Gastrocnemius medialis (tissue), 4 donors: ENCODE results near the gene PTTG1IP. TPM values are rescaled to one million over a fixed set of nuclear protein-coding genes. Genes with fewer than 3 reads are reported as not detected.

Experiments
- ATAC-seq, 2 donors: fragments of 150-250 bp; one replicate each; pipeline ENCODE4 v1.9.1; 2016
- DNase-seq, 2 donors: peaks; one replicate each; pipeline ENCODE4 v3.0.0-alpha.2; 2019
- H3K27ac ChIP-seq, 4 donors: fragments of 200-600 bp; sonication (generic); 1 replicate in 1 of 4; 2 replicates in 3 of 4; pipeline ENCODE4 v1.5.1; 2016 to 2018; ENCODE audit warnings: mild to moderate bottlenecking in 2 of 4, moderate library complexity in 1 of 4
- H3K27me3 ChIP-seq, 3 donors: fragments of 200-600 bp; sonication (generic) in 2 of 3; 1 replicate in 1 of 3; 2 replicates in 2 of 3; pipeline versions ENCODE4 v1.5.1 to v1.6.0; 2016 to 2019; ENCODE audit warnings: mild to moderate bottlenecking in 1 of 3, moderate library complexity in 1 of 3
- H3K36me3 ChIP-seq, 2 donors: fragments of 200-600 bp; sonication (generic) in 1 of 2; one replicate each; pipeline ENCODE4 v1.5.1; 2017 to 2018
- H3K4me1 ChIP-seq, 2 donors: fragments of 200-600 bp; sonication (generic) in 1 of 2; one replicate each; pipeline ENCODE4 v1.5.1; 2016 to 2017; ENCODE audit warnings: mild to moderate bottlenecking in 2 of 2
- H3K4me3 ChIP-seq, 4 donors: fragments of 200-600 bp; sonication (generic) in 3 of 4; 1 replicate in 1 of 4; 2 replicates in 3 of 4; pipeline ENCODE4 v1.5.1; 2016 to 2019; ENCODE audit warnings: mild to moderate bottlenecking in 2 of 4
- H3K9me3 ChIP-seq, 3 donors: fragments of 200-600 bp; sonication (generic) in 2 of 3; 1 replicate in 1 of 3; 2 replicates in 2 of 3; pipeline ENCODE4 v1.5.1; 2016 to 2019
- POLR2A ChIP-seq, 2 donors: fragments of 450-650 bp; IDR thresholded peaks; one replicate each; pipeline ENCODE4 v1.6.1; 2017; ENCODE audit warnings: antibody characterized with exemption in 2 of 2, mild to moderate bottlenecking in 2 of 2, moderate library complexity in 2 of 2
- in situ Hi-C, 4 donors: fragments of 200-750 bp; cut with MboI; loops; one replicate each; pipeline versions ENCODE4 v1.15.0 to v1.8.0; 2017; ENCODE audit warnings: low sequenced_read_pairs in 4 of 4
- intact Hi-C: fragments of 100-400 bp; cut with DNase I; formaldehyde crosslinking; loops from one replicate; pipeline ENCODE4 v1.15.1; 2023; ENCODE audit warnings: low total_unique reads
- total RNA-seq, 4 donors: library from RNA; depleted of rRNA; stranded (reverse); fragments of >200 nt; gene quantifications; one replicate each; pipeline versions ENCODE4 v1.1.0 to v1.2.3, GENCODE V29; 2016
- TF ChIP-seq, protein P1 (sequence below), 5 experiments: fragments of 450-650 bp in 3 of 5; fragments of 200-600 bp in 2 of 5; sonication (generic) in 2 of 5; IDR thresholded peaks in 4 of 5; conservative IDR thresholded peaks in 1 of 5; 1 replicate in 4 of 5; 2 replicates in 1 of 5; pipeline ENCODE4 v1.5.1; 2016 to 2019; ENCODE audit warnings: antibody characterized with exemption in 5 of 5, mild to moderate bottlenecking in 3 of 5, moderate library complexity in 3 of 5

Gene PTTG1IP
- total RNA-seq, 4 donors from 2014 or later = 116 to 217 (median 127) TPM

DNA sequence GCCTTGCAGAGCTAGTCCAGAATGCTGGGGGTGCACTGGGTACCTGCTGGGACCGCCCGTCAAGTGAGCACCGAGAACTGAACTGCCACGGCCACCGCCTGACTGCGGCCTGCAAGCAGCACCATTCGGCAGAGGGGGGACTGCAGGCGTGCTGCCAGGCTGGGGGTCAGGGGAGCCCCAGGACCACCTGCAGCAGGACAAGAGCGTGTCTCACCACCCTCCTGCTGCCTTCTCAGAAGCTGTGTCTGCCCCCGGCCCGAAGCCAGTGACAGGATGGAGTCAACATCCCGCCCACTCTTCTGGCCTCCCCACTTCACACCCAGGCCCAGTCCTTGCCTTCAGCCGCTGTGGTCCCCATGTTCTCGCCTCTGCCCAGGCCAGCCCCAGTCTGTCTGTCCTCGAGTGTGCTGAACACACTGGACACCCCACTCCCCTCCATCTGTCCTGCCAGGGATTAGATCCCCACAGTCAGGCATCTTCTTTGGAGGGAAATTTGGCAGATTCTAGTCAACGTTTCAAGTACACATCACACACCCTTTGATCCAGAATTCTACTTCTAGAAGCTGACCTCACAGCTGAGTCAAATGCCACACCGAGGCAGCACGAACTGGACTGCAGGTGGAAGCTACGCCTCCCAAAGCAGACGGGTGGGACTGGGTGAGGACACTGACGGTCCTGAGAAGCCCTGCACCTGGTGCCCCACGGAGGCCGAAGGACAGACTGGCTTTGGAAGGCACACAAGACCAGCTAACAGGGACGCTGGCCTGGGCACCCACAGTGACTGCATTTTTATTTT, 26.0 kb downstream of the PTTG1IP start:
- TF ChIP-seq, protein P1, sequence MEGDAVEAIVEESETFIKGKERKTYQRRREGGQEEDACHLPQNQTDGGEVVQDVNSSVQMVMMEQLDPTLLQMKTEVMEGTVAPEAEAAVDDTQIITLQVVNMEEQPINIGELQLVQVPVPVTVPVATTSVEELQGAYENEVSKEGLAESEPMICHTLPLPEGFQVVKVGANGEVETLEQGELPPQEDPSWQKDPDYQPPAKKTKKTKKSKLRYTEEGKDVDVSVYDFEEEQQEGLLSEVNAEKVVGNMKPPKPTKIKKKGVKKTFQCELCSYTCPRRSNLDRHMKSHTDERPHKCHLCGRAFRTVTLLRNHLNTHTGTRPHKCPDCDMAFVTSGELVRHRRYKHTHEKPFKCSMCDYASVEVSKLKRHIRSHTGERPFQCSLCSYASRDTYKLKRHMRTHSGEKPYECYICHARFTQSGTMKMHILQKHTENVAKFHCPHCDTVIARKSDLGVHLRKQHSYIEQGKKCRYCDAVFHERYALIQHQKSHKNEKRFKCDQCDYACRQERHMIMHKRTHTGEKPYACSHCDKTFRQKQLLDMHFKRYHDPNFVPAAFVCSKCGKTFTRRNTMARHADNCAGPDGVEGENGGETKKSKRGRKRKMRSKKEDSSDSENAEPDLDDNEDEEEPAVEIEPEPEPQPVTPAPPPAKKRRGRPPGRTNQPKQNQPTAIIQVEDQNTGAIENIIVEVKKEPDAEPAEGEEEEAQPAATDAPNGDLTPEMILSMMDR (IDR thresholded peaks at IDR 0.05 in 4 of 5, conservative IDR thresholded peaks at IDR 0.05 in 1 of 5) = no peak
- TF ChIP-seq POLR2A (IDR thresholded peaks at IDR 0.05) = no peak
- peaks cover 23 to 27% of the 10 kb centered on the region in 2 donors for H3K4me1 ChIP-seq
- in situ Hi-C loops (no loop called here), intact Hi-C loops (no loop called here)
- H3K27ac ChIP-seq = no peak overlapping the region
- ATAC-seq = no peak
- H3K36me3 ChIP-seq = peaks cover 0 to 30% of the 10 kb centered on the region in 2 donors
- no peak for DNase-seq
- no peaks in the 10 kb centered on the region for H3K9me3 ChIP-seq
- H3K27me3 ChIP-seq = peaks cover 0 to 13% (median 9%) of the 10 kb centered on the region in 3 donors
- H3K4me3 ChIP-seq = no peak overlapping the region

DNA sequence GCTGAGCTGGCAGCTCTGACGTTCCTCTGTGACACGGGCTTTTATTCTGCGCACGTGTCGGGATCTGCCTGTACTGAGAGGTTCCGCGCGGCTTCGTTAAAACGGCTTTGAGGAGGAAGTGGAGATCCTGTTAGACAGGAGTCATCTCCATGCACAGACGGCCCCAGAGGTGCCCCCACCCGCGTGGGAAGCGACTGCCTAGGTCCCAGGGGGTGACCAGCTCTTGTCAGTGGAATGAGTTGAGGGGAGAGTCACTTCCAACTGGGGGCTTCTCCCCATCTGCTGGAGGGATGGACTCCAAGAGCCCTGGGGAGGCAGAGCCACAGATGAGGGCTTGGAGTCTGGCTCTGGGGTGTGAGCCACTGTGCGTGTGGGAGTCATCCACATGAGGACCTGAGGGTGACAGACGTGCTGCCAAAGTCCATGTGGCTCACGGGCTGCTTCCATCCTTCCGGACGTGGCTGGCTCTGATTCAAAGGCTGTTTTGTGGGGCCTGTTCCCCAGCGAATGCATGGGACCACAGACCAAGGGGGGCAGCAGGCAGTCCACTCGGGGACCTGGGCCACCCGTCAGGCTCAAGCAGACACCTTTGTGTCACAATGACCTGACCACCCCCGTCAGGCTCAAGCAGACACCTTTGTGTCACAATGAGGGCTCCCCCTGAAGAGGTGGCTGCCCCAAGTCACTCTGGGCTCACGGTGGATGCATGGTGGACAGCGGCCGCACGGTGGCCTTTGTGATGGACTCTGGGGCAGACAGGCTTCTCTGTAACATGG, 26.8 kb downstream of the PTTG1IP start:
- Histone ChIP-seq H3K4me1 (peaks cover 23 to 27% of the 10 kb centered on the region in 2 donors), H3K9me3 (no peaks in the 10 kb centered on the region), H3K27me3 (peaks cover 7 to 13% (median 13%) of the 10 kb centered on the region in 3 donors), H3K36me3 (peaks cover 0 to 30% of the 10 kb centered on the region in 2 donors), H3K4me3 (peak overlapping the region in 3 of 4 donors; percentile 28 to 54 (median 32)), H3K27ac (peak overlapping the region in 3 of 4 donors; percentile 26 to 43 (median 41))
- intact Hi-C loops (no loop called here), in situ Hi-C loops (no loop called here)
- ATAC-seq (peak; percentile 41 to 48), DNase-seq (peak in 1 of 2 donors; percentile 58)
- TF ChIP-seq, protein P1 (IDR thresholded peaks at IDR 0.05 in 4 of 5, conservative IDR thresholded peaks at IDR 0.05 in 1 of 5) = no peak
- TF ChIP-seq POLR2A (IDR thresholded peaks at IDR 0.05) = no peak

DNA sequence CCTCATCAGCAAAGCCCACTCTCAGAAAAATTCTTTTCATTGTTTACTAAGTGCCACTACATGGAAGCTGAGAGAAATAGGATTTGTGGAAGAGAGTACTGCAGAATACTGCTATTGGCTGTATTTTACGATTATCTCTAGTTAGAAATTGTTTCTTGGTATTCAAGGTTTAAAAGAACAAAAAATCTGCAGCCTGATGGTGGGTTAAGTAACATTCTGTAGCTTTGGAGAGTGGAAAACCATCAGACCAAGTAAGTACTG, 27.3 kb downstream of the PTTG1IP start:
- in situ Hi-C loops = no loop called here
- DNase-seq (no peak), ATAC-seq (no peak)
- H3K27ac ChIP-seq = peak overlapping the region in 3 of 4 donors; percentile 26 to 43 (median 41)
- intact Hi-C loops = no loop called here
- TF ChIP-seq POLR2A (IDR thresholded peaks at IDR 0.05) = no peak
- TF ChIP-seq, protein P1 (IDR thresholded peaks at IDR 0.05 in 4 of 5, conservative IDR thresholded peaks at IDR 0.05 in 1 of 5) = no peak
- no peaks in the 10 kb centered on the region for H3K9me3 ChIP-seq
- peak overlapping the region; percentile 21 to 54 (median 30) for H3K4me3 ChIP-seq
- H3K4me1 ChIP-seq = peaks cover 22 to 23% of the 10 kb centered on the region in 2 donors
- H3K36me3 ChIP-seq = peaks cover 0 to 28% of the 10 kb centered on the region in 2 donors
- H3K27me3 ChIP-seq = peaks cover 8 to 13% (median 13%) of the 10 kb centered on the region in 3 donors

DNA sequence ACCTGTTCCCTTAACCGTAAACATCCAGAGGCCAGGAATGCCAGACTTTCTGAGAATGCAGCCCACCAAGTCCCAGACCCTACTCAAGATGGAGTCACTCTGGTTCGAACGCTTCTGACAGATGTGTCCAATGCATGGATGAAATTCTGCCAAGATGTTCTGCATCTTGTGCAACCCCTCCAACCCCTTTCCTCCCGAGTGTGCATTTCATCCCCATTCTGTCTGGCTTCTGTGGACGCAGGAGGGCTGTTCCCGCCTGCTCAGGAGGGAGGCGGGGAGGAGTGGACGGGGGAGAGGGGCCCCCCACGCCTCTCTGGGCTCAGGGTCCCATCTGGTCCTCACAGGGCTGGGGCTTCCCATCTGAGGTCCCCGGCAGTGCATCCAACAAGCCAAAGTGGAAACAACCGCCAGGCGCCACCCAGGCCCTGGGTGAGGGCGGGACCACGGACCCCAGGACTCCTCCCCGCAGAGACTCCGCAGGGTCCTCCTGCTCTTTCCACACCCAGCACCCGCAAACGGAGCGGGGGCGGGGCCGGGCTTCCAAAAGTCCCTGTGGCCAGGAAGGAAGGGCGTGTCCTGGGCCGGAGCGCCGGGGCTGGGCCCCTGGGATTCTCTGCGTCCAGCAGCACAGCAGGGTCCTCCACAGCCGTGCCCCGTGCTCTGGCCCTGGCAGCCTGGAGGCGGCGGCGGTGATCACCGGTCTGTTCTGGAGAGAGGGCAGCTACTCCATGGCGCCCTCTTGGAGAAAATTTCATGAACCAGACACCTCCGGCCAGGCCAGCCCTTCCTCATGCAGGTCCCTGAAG, 27.9 kb downstream of the PTTG1IP start:
- ATAC-seq (peak; percentile 39 to 63), DNase-seq (peak in 1 of 2 donors; percentile 58)
- Histone ChIP-seq H3K4me3 (peak overlapping the region; percentile 21 to 54 (median 30)), H3K36me3 (peaks cover 0 to 23% of the 10 kb centered on the region in 2 donors), H3K27ac (peak overlapping the region in 3 of 4 donors; percentile 26 to 43 (median 41)), H3K4me1 (peaks cover 16 to 21% of the 10 kb centered on the region in 2 donors), H3K9me3 (no peaks in the 10 kb centered on the region), H3K27me3 (peaks cover 8 to 13% (median 13%) of the 10 kb centered on the region in 3 donors)
- intact Hi-C loops (no loop called here), in situ Hi-C loops (no loop called here)
- TF ChIP-seq, protein P1 (IDR thresholded peaks at IDR 0.05 in 4 of 5, conservative IDR thresholded peaks at IDR 0.05 in 1 of 5) = peak in 2 of 5 experiments; percentile 34 to 46
- TF ChIP-seq POLR2A (IDR thresholded peaks at IDR 0.05) = no peak
